GM12873 (cell line): ENCODE measurements around the gene NUP35.

Source experiments
- TF ChIP-seq, protein P1 (sequence below): IDR thresholded peaks from 2 replicates; pipeline ENCODE4 v1.5.1; 2012; ENCODE audit warnings: low read depth, mild to moderate bottlenecking, moderate library complexity, low read length, control low read depth; ENCODE audit not compliant: insufficient read depth; ENCODE audit errors: missing control alignments

NUP35 gene

DNA sequence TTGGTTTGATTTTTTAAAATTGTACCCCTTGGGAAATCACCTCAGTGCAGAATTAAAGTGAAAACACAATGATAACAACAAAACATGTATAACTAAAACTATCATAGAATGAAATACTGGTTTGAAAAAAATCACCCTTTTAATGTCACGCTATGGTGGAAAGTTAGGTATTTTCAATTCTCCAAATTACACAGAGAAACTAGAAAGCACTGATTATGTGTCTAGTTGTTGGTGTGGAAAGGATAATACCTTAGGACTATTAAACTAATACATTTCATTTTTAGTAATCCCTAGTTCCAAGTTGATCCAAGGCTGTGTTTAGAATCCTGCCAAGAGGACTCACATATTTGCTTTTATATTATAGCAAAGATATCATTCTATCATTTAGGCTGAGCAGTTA is 71.2 kb downstream of the NUP35 start:
- TF ChIP-seq, protein P1, sequence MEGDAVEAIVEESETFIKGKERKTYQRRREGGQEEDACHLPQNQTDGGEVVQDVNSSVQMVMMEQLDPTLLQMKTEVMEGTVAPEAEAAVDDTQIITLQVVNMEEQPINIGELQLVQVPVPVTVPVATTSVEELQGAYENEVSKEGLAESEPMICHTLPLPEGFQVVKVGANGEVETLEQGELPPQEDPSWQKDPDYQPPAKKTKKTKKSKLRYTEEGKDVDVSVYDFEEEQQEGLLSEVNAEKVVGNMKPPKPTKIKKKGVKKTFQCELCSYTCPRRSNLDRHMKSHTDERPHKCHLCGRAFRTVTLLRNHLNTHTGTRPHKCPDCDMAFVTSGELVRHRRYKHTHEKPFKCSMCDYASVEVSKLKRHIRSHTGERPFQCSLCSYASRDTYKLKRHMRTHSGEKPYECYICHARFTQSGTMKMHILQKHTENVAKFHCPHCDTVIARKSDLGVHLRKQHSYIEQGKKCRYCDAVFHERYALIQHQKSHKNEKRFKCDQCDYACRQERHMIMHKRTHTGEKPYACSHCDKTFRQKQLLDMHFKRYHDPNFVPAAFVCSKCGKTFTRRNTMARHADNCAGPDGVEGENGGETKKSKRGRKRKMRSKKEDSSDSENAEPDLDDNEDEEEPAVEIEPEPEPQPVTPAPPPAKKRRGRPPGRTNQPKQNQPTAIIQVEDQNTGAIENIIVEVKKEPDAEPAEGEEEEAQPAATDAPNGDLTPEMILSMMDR, result no peak

DNA sequence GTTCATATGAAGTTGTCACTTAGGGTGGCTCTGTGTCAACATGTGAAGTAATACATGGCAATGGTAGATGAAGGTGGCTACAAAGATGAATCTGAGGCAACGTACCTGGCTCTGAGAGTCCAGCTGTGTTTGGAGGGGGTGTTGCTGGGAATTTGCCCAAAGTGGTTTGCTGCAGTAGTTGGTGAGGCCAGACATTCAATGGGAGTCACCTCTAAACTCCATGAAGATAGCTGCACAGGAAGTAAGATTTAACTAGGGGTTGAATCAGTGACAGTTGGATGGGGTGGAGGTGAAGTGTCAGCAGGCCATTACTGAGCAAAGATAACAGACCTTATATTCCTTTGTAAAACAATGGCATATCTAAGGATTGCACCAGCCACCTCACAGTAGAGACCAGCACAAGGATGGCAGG is 71.8 kb downstream of the NUP35 start:
- TF ChIP-seq, protein P1, result no peak

DNA sequence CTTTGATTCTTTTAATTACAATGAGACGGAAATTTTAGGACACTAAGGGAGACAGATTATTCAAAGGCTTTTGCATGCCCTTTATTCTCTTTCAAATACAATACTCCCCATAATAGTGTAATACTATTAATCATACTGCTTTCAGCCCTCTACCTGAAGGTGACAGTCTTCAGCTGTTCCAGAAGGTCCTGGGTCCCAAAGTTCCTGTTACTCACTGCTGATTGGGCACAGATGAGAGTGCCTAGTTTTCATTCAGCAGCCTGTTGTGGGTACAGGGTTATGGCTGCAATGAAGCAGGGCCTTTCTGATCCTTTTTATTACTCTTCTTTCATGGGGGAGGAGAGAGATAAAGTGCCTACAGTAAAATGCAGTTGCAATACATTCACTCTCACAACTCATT is 80.2 kb downstream of the NUP35 start:
- TF ChIP-seq, protein P1, result no peak

DNA sequence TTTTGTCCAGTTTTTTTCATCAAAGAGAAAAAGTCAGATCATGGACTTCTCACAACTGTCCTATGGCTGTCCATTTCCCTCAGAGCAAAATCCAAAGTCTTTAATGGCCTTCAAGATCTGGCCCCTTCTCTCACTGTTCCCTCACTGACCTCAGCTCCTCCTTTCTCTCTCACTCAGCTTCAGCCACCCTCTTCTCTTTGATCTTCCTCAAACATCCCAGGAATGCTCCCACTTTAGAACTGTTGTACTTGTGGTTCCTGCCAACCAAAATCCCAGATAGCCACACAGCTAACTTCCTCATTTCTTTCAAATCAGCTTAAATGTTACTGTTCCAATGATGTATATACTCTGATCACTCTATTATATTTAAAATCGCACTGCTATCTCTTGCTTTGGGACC is 82.9 kb downstream of the NUP35 start:
- TF ChIP-seq, protein P1, result no peak

DNA sequence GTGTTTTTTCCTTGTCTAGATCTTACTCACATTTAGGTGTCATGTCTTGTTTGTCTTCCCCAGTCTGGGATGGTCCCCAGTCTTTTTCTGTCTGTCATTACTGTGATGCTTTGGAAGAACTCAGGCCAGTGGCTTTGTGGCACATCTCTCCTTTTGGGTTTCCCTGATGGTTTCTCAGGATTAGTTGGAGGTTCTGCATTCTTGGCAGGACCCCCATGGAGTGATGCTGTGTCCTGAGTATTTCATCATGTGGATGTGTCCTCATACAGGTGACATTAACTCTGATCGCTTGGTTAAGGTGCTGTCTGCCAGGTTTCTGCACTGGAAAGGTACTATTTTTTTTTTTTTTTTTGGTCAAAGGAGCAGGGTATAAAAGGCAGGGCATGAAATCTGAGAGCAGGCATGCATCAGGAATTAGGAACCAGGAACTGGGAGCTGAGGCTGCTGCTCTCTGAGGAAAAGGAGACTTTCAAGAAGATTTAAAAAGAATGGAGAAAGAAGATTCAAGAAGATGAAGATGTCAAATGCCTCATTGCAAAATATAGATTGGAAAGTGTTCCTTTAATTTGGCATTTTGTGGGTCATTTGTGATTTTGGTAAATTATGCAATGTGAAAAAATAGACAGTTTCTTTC is 85.3 kb downstream of the NUP35 start:
- TF ChIP-seq, protein P1, result no peak
